Liver (tissue), 9 donors: ENCODE results near the gene PIGT. TPM values are rescaled to one million over a fixed set of nuclear protein-coding genes. Genes with fewer than 3 reads are reported as not detected.

Experiments
- DNase-seq: peaks from one replicate; pipeline ENCODE4 v3.0.0-alpha.2; 2017; ENCODE audit warnings: low spot score
- H3K27ac ChIP-seq, 2 donors: one replicate each; pipeline ENCODE4 v1.7.0; 2013; ENCODE audit warnings: inconsistent platforms in 2 of 2, low read length in 2 of 2, control low read depth in 1 of 2, low read depth in 1 of 2, mild to moderate bottlenecking in 1 of 2
- H3K27me3 ChIP-seq, 4 donors: one replicate each; pipeline versions ENCODE4 v1.6.1 to v1.7.0; 2013; ENCODE audit warnings: low read length in 3 of 4, inconsistent platforms in 1 of 4, mild to moderate bottlenecking in 1 of 4, moderate library complexity in 1 of 4; ENCODE audit not compliant: control insufficient read depth in 4 of 4, insufficient read depth in 4 of 4
- H3K36me3 ChIP-seq, 4 donors: one replicate each; pipeline versions ENCODE4 v1.6.1 to v1.7.0; 2013; ENCODE audit warnings: low read length in 3 of 4, mild to moderate bottlenecking in 3 of 4, low read depth in 1 of 4, moderate library complexity in 1 of 4; ENCODE audit not compliant: control insufficient read depth in 4 of 4, insufficient read depth in 3 of 4
- H3K4me1 ChIP-seq, 4 donors: one replicate each; pipeline versions ENCODE4 v1.6.1 to v1.7.0; 2013; ENCODE audit warnings: low read length in 3 of 4, mild to moderate bottlenecking in 3 of 4, moderate library complexity in 1 of 4; ENCODE audit not compliant: control insufficient read depth in 4 of 4, insufficient read depth in 4 of 4
- H3K4me3 ChIP-seq, 3 donors: one replicate each; pipeline versions ENCODE4 v1.6.1 to v1.7.0; 2013; ENCODE audit warnings: low read length in 3 of 3, control low read depth in 1 of 3, low read depth in 1 of 3, mild to moderate bottlenecking in 1 of 3
- H3K9ac ChIP-seq, 2 donors: one replicate each; pipeline ENCODE4 v1.7.0; 2013; ENCODE audit warnings: low read length in 2 of 2, mild to moderate bottlenecking in 2 of 2, moderate library complexity in 2 of 2, control low read depth in 1 of 2, low read depth in 1 of 2
- H3K9me3 ChIP-seq, 4 donors: one replicate each; pipeline versions ENCODE4 v1.6.1 to v1.7.0; 2013; ENCODE audit warnings: low read length in 3 of 4; ENCODE audit not compliant: control insufficient read depth in 4 of 4
- FOXA1 ChIP-seq: IDR thresholded peaks from 2 replicates; pipeline ENCODE4 v1.6.1; 2016; ENCODE audit warnings: antibody characterized with exemption
- GABPA ChIP-seq, 2 donors: IDR thresholded peaks in 1 of 2; conservative IDR thresholded peaks in 1 of 2; 2 replicates each; pipeline ENCODE4 v1.6.1; 2016; ENCODE audit warnings: antibody characterized with exemption in 2 of 2, mild to moderate bottlenecking in 1 of 2, moderate library complexity in 1 of 2
- HNF4A ChIP-seq, 2 donors: conservative IDR thresholded peaks; 2 replicates each; pipeline ENCODE4 v1.6.1; 2016; ENCODE audit warnings: antibody characterized with exemption in 2 of 2, mild to moderate bottlenecking in 2 of 2
- HNF4G ChIP-seq: IDR thresholded peaks from 2 replicates; pipeline ENCODE4 v1.6.1; 2016; ENCODE audit warnings: antibody characterized with exemption
- JUND ChIP-seq, 2 donors: IDR thresholded peaks; 2 replicates each; pipeline ENCODE4 v1.6.1; 2016; ENCODE audit warnings: antibody characterized with exemption in 2 of 2
- NR2F2 ChIP-seq: IDR thresholded peaks from 2 replicates; pipeline ENCODE4 v1.6.1; 2016; ENCODE audit warnings: antibody characterized with exemption
- RAD21 ChIP-seq, 2 donors: IDR thresholded peaks; 2 replicates each; pipeline ENCODE4 v1.6.1; 2016; ENCODE audit warnings: antibody characterized with exemption in 2 of 2, mild to moderate bottlenecking in 2 of 2
- RXRA ChIP-seq, 2 donors: IDR thresholded peaks; 2 replicates each; pipeline ENCODE4 v1.6.1; 2017 to 2018; ENCODE audit warnings: antibody characterized with exemption in 2 of 2, mild to moderate bottlenecking in 1 of 2
- SP1 ChIP-seq: IDR thresholded peaks from 2 replicates; pipeline ENCODE4 v1.6.1; 2018; ENCODE audit warnings: antibody characterized with exemption, mild to moderate bottlenecking
- TAF1 ChIP-seq: conservative IDR thresholded peaks from 2 replicates; pipeline ENCODE4 v1.6.1; 2016; ENCODE audit warnings: antibody characterized with exemption, mild to moderate bottlenecking
- YY1 ChIP-seq: IDR thresholded peaks from 2 replicates; pipeline ENCODE4 v1.6.1; 2016; ENCODE audit warnings: antibody characterized with exemption, mild to moderate bottlenecking
- WGBS: extraction: QIAGEN DNeasy Blood & Tissue Kit; methylation state at CpG from one replicate; pipeline ENCODE4 v1.1.7; 2013; 5-methylcytosine and 5-hydroxymethylcytosine counted together
- polyA plus RNA-seq, 2 donors: library from polyadenylated mRNA; stranded (reverse) in 1 of 2; unstranded in 1 of 2; fragments of 200-250 nt in 1 of 2; fragments of >200 nt in 1 of 2; fragmentation: Nextera tagmentation in 1 of 2; extraction: Ambion mirVana in 1 of 2; gene quantifications; one replicate each; pipeline versions ENCODE4 v1.2.1 to v1.2.3, GENCODE V29; 2013 to 2015
- total RNA-seq, 2 donors: library from RNA; depleted of rRNA; stranded (reverse); fragments of >200 nt; gene quantifications; one replicate each; pipeline ENCODE4 v1.2.3, GENCODE V29; 2014
- TF ChIP-seq, protein P1 (sequence below): IDR thresholded peaks from 2 replicates; pipeline ENCODE4 v1.6.1; 2016; ENCODE audit warnings: antibody characterized with exemption
- TF ChIP-seq, protein P2 (sequence below): IDR thresholded peaks from 2 replicates; pipeline ENCODE4 v1.6.1; 2016; ENCODE audit warnings: antibody characterized with exemption
- TF ChIP-seq, protein P3 (sequence below): fragments of 150-350 bp; IDR thresholded peaks from 2 replicates; pipeline ENCODE4 v1.5.1; 2017; ENCODE audit warnings: improper control_type of control experiment, low read depth, low read length; ENCODE audit not compliant: missing input control
- TF ChIP-seq, protein P4 (sequence below): IDR thresholded peaks from 2 replicates; pipeline ENCODE4 v1.6.1; 2016; ENCODE audit warnings: antibody characterized with exemption
- TF ChIP-seq, protein P5 (sequence below): IDR thresholded peaks from 2 replicates; pipeline ENCODE4 v1.6.1; 2016; ENCODE audit warnings: antibody characterized with exemption, mild to moderate bottlenecking
- donor health status: healthy.
- donor health status: healthy.
- donor health status: healthy.
- donor health status: healthy.
- donor health status: healthy.

Gene PIGT
- total and polyA plus RNA-seq, 4 donors, result 14.4 to 64.5 (median 34.1) TPM

DNA sequence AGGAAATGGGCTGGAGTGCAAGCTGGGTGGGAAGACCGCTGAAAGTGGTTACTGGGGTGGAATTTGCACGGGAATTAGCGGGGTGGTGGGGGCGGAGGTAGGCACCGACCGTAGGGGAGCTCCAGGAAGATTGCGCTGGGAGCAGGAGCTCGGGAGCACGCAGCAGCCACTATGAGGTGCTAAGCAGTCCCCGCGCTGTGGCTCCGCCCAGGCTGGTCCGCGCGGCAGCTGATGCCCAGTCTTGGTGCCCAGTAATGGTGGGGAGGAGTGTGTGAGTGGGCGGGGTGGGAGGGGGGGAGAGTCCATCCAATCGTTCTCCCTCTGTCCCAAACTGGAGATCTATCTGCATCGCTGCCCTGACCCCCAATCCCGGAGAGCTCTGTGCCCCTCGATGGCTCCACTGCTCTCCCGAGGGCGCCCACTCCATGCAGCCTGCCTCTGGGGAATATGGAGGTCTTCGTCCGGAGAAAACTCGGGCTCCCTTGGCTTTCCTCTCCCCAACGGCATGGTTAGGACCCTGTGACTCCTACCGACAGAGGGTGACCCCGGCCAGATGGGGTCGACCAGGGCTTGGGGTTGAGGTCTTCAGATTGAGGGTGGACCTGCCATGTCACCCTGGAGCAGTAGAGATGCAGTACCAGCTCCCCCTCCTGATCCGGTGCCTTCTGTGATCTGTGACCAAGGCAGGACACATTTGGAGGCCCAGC is 43.1 kb upstream of the PIGT start:
- TF ChIP-seq JUND (IDR thresholded peaks at IDR 0.05) (no peak), NR2F2 (no peak), RAD21 (IDR thresholded peaks at IDR 0.05) (no peak), FOXA1 (no peak), GABPA (IDR thresholded peaks at IDR 0.05 in 1 of 2, conservative IDR thresholded peaks at IDR 0.05 in 1 of 2) (no peak), RXRA (IDR thresholded peaks at IDR 0.05) (no peak), YY1 (no peak), SP1 (no peak)
- TF ChIP-seq, protein P1, sequence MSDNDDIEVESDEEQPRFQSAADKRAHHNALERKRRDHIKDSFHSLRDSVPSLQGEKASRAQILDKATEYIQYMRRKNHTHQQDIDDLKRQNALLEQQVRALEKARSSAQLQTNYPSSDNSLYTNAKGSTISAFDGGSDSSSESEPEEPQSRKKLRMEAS, result no peak
- TF ChIP-seq, protein P2, sequence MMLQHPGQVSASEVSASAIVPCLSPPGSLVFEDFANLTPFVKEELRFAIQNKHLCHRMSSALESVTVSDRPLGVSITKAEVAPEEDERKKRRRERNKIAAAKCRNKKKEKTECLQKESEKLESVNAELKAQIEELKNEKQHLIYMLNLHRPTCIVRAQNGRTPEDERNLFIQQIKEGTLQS, result no peak
- TF ChIP-seq, protein P3, sequence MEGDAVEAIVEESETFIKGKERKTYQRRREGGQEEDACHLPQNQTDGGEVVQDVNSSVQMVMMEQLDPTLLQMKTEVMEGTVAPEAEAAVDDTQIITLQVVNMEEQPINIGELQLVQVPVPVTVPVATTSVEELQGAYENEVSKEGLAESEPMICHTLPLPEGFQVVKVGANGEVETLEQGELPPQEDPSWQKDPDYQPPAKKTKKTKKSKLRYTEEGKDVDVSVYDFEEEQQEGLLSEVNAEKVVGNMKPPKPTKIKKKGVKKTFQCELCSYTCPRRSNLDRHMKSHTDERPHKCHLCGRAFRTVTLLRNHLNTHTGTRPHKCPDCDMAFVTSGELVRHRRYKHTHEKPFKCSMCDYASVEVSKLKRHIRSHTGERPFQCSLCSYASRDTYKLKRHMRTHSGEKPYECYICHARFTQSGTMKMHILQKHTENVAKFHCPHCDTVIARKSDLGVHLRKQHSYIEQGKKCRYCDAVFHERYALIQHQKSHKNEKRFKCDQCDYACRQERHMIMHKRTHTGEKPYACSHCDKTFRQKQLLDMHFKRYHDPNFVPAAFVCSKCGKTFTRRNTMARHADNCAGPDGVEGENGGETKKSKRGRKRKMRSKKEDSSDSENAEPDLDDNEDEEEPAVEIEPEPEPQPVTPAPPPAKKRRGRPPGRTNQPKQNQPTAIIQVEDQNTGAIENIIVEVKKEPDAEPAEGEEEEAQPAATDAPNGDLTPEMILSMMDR, result no peak
- TF ChIP-seq, protein P4, sequence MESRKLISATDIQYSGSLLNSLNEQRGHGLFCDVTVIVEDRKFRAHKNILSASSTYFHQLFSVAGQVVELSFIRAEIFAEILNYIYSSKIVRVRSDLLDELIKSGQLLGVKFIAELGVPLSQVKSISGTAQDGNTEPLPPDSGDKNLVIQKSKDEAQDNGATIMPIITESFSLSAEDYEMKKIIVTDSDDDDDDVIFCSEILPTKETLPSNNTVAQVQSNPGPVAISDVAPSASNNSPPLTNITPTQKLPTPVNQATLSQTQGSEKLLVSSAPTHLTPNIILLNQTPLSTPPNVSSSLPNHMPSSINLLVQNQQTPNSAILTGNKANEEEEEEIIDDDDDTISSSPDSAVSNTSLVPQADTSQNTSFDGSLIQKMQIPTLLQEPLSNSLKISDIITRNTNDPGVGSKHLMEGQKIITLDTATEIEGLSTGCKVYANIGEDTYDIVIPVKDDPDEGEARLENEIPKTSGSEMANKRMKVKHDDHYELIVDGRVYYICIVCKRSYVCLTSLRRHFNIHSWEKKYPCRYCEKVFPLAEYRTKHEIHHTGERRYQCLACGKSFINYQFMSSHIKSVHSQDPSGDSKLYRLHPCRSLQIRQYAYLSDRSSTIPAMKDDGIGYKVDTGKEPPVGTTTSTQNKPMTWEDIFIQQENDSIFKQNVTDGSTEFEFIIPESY, result no peak
- Histone ChIP-seq H3K27ac (no peak overlapping the region), H3K9me3 (no peaks in the 10 kb centered on the region), H3K4me1 (peaks cover 4 to 13% (median 8%) of the 10 kb centered on the region in 4 donors), H3K4me3 (peak overlapping the region in 2 of 3 donors; percentile 50 to 69), H3K36me3 (peaks cover 0 to 5% (median under 1%) of the 10 kb centered on the region in 4 donors), H3K9ac (no peak overlapping the region), H3K27me3 (no peaks in the 10 kb centered on the region)
- no peak for DNase-seq
- 73% methylated on average over 30 of the region's 30 CpGs for WGBS

DNA sequence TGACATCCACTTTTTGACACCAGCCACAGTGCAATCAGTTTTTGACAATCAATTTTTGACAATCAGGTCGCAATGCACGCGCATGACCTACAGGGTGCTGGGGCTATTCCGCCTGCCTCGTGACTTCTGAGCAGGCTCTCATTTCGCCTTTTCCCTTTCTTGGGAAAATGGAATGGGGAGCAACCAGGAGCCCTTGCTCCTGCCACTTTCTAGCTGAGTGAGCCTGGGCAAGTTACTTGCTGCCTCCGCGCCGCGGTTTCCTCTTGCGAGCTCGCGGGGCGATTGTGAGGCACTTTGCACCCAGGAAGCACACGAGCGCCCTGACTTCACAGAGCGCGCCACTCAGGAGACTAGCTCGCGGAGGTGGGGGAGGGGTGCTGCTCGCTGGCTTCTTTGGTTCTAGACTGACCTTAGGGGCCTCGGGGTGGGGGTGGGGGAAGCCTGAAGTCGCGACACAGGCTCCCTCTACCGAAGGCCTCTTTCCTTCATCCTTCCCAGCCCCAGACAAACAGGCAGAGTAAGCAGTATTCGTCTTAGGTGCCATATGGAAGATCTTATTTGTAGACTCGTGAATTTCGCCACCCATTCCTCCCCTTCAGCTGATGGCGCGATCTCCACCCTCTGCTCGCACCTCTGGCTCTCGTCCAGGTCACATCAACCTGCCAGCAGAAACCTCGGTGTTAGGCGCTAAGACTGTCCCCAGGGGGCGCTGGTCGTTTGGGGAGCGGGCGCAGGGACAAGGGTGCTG is 42.4 kb upstream of the PIGT start:
- Histone ChIP-seq H3K4me3 (peak overlapping the region; percentile 50 to 69 (median 56)), H3K27ac (peak overlapping the region in 1 of 2 donors; percentile 4), H3K4me1 (peaks cover 4 to 11% (median 6%) of the 10 kb centered on the region in 4 donors), H3K9ac (peak overlapping the region in 1 of 2 donors; percentile 37), H3K9me3 (no peaks in the 10 kb centered on the region), H3K36me3 (peaks cover 0 to 2% (median 0%) of the 10 kb centered on the region in 4 donors), H3K27me3 (no peaks in the 10 kb centered on the region)
- WGBS, result 5% methylated on average over 38 of the region's 38 CpGs
- DNase-seq, result peak; percentile 86
- TF ChIP-seq TAF1, result no peak
- TF ChIP-seq, protein P4, result no peak
- TF ChIP-seq RXRA (IDR thresholded peaks at IDR 0.05), result peak in 1 of 2 donors; percentile 34
- peak in 1 of 2 donors; percentile 18 for TF ChIP-seq HNF4A (conservative IDR thresholded peaks at IDR 0.05)
- TF ChIP-seq YY1, result no peak
- TF ChIP-seq GABPA (IDR thresholded peaks at IDR 0.05 in 1 of 2, conservative IDR thresholded peaks at IDR 0.05 in 1 of 2), result no peak
- TF ChIP-seq, protein P5, sequence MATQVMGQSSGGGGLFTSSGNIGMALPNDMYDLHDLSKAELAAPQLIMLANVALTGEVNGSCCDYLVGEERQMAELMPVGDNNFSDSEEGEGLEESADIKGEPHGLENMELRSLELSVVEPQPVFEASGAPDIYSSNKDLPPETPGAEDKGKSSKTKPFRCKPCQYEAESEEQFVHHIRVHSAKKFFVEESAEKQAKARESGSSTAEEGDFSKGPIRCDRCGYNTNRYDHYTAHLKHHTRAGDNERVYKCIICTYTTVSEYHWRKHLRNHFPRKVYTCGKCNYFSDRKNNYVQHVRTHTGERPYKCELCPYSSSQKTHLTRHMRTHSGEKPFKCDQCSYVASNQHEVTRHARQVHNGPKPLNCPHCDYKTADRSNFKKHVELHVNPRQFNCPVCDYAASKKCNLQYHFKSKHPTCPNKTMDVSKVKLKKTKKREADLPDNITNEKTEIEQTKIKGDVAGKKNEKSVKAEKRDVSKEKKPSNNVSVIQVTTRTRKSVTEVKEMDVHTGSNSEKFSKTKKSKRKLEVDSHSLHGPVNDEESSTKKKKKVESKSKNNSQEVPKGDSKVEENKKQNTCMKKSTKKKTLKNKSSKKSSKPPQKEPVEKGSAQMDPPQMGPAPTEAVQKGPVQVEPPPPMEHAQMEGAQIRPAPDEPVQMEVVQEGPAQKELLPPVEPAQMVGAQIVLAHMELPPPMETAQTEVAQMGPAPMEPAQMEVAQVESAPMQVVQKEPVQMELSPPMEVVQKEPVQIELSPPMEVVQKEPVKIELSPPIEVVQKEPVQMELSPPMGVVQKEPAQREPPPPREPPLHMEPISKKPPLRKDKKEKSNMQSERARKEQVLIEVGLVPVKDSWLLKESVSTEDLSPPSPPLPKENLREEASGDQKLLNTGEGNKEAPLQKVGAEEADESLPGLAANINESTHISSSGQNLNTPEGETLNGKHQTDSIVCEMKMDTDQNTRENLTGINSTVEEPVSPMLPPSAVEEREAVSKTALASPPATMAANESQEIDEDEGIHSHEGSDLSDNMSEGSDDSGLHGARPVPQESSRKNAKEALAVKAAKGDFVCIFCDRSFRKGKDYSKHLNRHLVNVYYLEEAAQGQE, result no peak
- TF ChIP-seq, protein P3, result peak; percentile 86
- no peak for TF ChIP-seq HNF4G
- no peak for TF ChIP-seq JUND (IDR thresholded peaks at IDR 0.05)
- peak; percentile 8 for TF ChIP-seq NR2F2
